IMR-90 (cell line): ENCODE measurements around the gene ARGLU1. TPM values are rescaled to one million over a fixed set of nuclear protein-coding genes. Genes with fewer than 3 reads are reported as not detected.

Source experiments
- ATAC-seq: fragments of 200-7000 bp; cut with Tn5 transposase; 2 replicates; pipeline ENCODE4 v1.9.1; 2020; ENCODE audit warnings: low read depth, mild to moderate bottlenecking, moderate library complexity
- BruUV-seq: library from RNA; stranded (reverse); fragments of 400-500 nt; replicated peaks from 2 replicates; lab custom pipeline; 2021; lab: Mats Ljungman, UMichigan
- CTCF ChIA-PET: fragments of 300-600 bp; formaldehyde crosslinking; extraction: SDS; loops from one replicate; lab custom pipeline; 2021; ENCODE audit warnings: antibody characterized with exemption; lab: Yijun Ruan, JAX
- POLR2A ChIA-PET: fragments of 300-600 bp; sonication (Branson Sonifier 250); formaldehyde crosslinking; loops from one replicate; lab custom pipeline; 2022; ENCODE audit warnings: antibody characterized with exemption; ENCODE audit not compliant: unreplicated experiment; lab: Charles Lee
- DNase-seq: peaks from one replicate; pipeline ENCODE4 v3.0.0; 2013
- H2AFZ ChIP-seq: replicated peaks from 2 replicates; pipeline ENCODE3; 2013; ENCODE audit warnings: low read length, mild to moderate bottlenecking; ENCODE audit not compliant: poor library complexity
- H2AK5ac ChIP-seq: 2 replicates; pipeline ENCODE4 v1.6.1; 2013; ENCODE audit warnings: low read depth, low read length, inconsistent platforms
- H2AK9ac ChIP-seq: replicated peaks from 2 replicates; pipeline ENCODE3; 2013; ENCODE audit warnings: mild to moderate bottlenecking, low read depth, low read length, moderate library complexity; ENCODE audit not compliant: poor library complexity
- H2BK120ac ChIP-seq: 2 replicates; pipeline ENCODE4 v1.6.1; 2013; ENCODE audit warnings: low read depth, low read length, inconsistent platforms
- H2BK15ac ChIP-seq: 3 replicates; pipeline ENCODE4 v1.6.1; 2013; ENCODE audit warnings: low read depth, low read length, inconsistent platforms
- H2BK20ac ChIP-seq: 2 replicates; pipeline ENCODE4 v1.6.1; 2013; ENCODE audit warnings: low read depth, mild to moderate bottlenecking, inconsistent platforms, low read length, moderate library complexity
- H2BK5ac ChIP-seq: 2 replicates; pipeline ENCODE4 v1.6.1; 2013; ENCODE audit warnings: mild to moderate bottlenecking, low read depth, low read length, inconsistent platforms; ENCODE audit not compliant: poor library complexity, severe bottlenecking
- H3K14ac ChIP-seq: replicated peaks from 2 replicates; pipeline ENCODE4 v1.6.1; 2013; ENCODE audit warnings: low read depth, low read length, inconsistent platforms
- H3K18ac ChIP-seq: 2 replicates; pipeline ENCODE4 v1.6.1; 2013; ENCODE audit warnings: low read depth, low read length, control low read depth
- H3K23ac ChIP-seq: 2 replicates; pipeline ENCODE4 v1.6.1; 2013; ENCODE audit warnings: low read depth, low read length, inconsistent platforms
- H3K27ac ChIP-seq: 2 replicates; pipeline ENCODE4 v1.5.1; 2013; ENCODE audit warnings: mild to moderate bottlenecking, control low read depth, low read length; ENCODE audit not compliant: insufficient read depth
- H3K27me3 ChIP-seq: 2 replicates; pipeline ENCODE4 v1.6.1; 2013; ENCODE audit warnings: low read length; ENCODE audit not compliant: control insufficient read depth, insufficient read depth
- H3K36me3 ChIP-seq: 2 replicates; pipeline ENCODE4 v1.6.1; 2013; ENCODE audit warnings: low read length, mixed read lengths; ENCODE audit not compliant: control insufficient read depth, insufficient read depth
- H3K4ac ChIP-seq: 2 replicates; pipeline ENCODE4 v1.6.1; 2013; ENCODE audit warnings: low read depth, low read length, inconsistent platforms
- H3K4me1 ChIP-seq: 2 replicates; pipeline ENCODE4 v1.6.1; 2013; ENCODE audit warnings: low read length, mixed read lengths; ENCODE audit not compliant: control insufficient read depth, insufficient read depth
- H3K4me2 ChIP-seq: 2 replicates; pipeline ENCODE4 v1.6.1; 2013; ENCODE audit warnings: low read depth, mild to moderate bottlenecking, control low read depth, low read length, moderate library complexity
- H3K4me3 ChIP-seq: 2 replicates; pipeline ENCODE4 v1.5.1; 2013; ENCODE audit warnings: low read depth, mild to moderate bottlenecking, control low read depth, low read length, moderate library complexity; ENCODE audit not compliant: insufficient read depth
- H3K56ac ChIP-seq: 2 replicates; pipeline ENCODE4 v1.6.1; 2013; ENCODE audit warnings: low read length, inconsistent platforms; ENCODE audit not compliant: insufficient read depth; ENCODE audit errors: extremely low read depth
- H3K79me1 ChIP-seq, 2 experiments: 2 replicates each; pipeline ENCODE4 v1.6.1; 2013; ENCODE audit warnings: low read length in 2 of 2, inconsistent platforms in 1 of 2, low read depth in 1 of 2
- H3K9ac ChIP-seq: 2 replicates; pipeline ENCODE4 v1.6.1; 2013; ENCODE audit warnings: low read depth, low read length, control low read depth
- H3K9me1 ChIP-seq: 2 replicates; pipeline ENCODE4 v1.6.1; 2013; ENCODE audit warnings: low read length, inconsistent platforms; ENCODE audit not compliant: insufficient read depth
- H3K9me3 ChIP-seq: 2 replicates; pipeline ENCODE4 v1.6.1; 2013; ENCODE audit warnings: low read length; ENCODE audit not compliant: control insufficient read depth, insufficient read depth
- H4K20me1 ChIP-seq: 2 replicates; pipeline ENCODE4 v1.6.1; 2013; ENCODE audit warnings: low read length, inconsistent platforms; ENCODE audit not compliant: insufficient read depth
- H4K5ac ChIP-seq: 2 replicates; pipeline ENCODE4 v1.6.1; 2013; ENCODE audit warnings: mild to moderate bottlenecking, low read depth, low read length, control low read depth
- H4K8ac ChIP-seq, 2 experiments: 2 replicates each; pipeline ENCODE4 v1.6.1; 2013; ENCODE audit warnings: low read depth in 2 of 2, low read length in 2 of 2, control low read depth in 1 of 2, inconsistent platforms in 1 of 2
- H4K91ac ChIP-seq: 2 replicates; pipeline ENCODE4 v1.6.1; 2013; ENCODE audit warnings: low read depth, low read length, inconsistent platforms; ENCODE audit not compliant: insufficient read depth
- BHLHE40 ChIP-seq: fragments of 150-350 bp; IDR thresholded peaks from 2 replicates; pipeline ENCODE4 v1.6.1; 2016; ENCODE audit warnings: mild to moderate bottlenecking, low read depth, low read length
- CHD1 ChIP-seq: IDR thresholded peaks from 2 replicates; pipeline ENCODE4 v1.6.1; 2012; ENCODE audit warnings: low read depth, low read length, improper control_type of control experiment
- FOS ChIP-seq: fragments of 150-350 bp; IDR thresholded peaks from 2 replicates; pipeline ENCODE4 v1.6.1; 2016; ENCODE audit warnings: low read depth, low read length
- POLR2A ChIP-seq: IDR thresholded peaks from 2 replicates; pipeline ENCODE4 v1.6.1; 2012; ENCODE audit warnings: mild to moderate bottlenecking, low read depth, low read length
- RCOR1 ChIP-seq: IDR thresholded peaks from 2 replicates; pipeline ENCODE4 v1.6.1; 2012; ENCODE audit warnings: mild to moderate bottlenecking, low read length, improper control_type of control experiment; ENCODE audit not compliant: insufficient replicate concordance
- RFX5 ChIP-seq: IDR thresholded peaks from 2 replicates; pipeline ENCODE4 v1.8.0; 2012; ENCODE audit warnings: low read depth, mild to moderate bottlenecking, low read length, moderate library complexity
- WGBS, 2 experiments: methylation state at CpG; one replicate each; pipeline versions ENCODE4 v1.1.5 to v1.1.7; 2013; ENCODE audit warnings: missing lambda C conversion rate in 2 of 2; ENCODE audit not compliant: insufficient read length in 1 of 2; ENCODE audit errors: extremely low coverage in 2 of 2; 5-methylcytosine and 5-hydroxymethylcytosine counted together
- dilution Hi-C: fragments of 300-500 bp; cut with HindIII; formaldehyde crosslinking; loops from one replicate; pipeline ENCODE4 v1.14.3; 2018; ENCODE audit warnings: low sequenced_read_pairs; ENCODE audit not compliant: unreplicated experiment
- in situ Hi-C: fragments of 300-500 bp; cut with MboI; formaldehyde crosslinking; loops from 3 replicates; pipeline ENCODE4 v1.14.3; 2019; ENCODE audit warnings: low sequenced_read_pairs, inconsistent platforms, mixed read lengths
- intact Hi-C: fragments of 100-400 bp; cut with micrococcal nuclease; formaldehyde crosslinking; loops from 2 replicates; pipeline ENCODE4 v1.10.0; 2022
- polyA plus RNA-seq, 3 experiments: library from polyadenylated mRNA; depleted of rRNA; stranded (reverse); fragments of >200 nt; gene quantifications; 2 replicates each; pipeline ENCODE4 v1.2.3, GENCODE V29; 2012; ENCODE audit warnings: low replicate concordance in 1 of 3
- total RNA-seq: library from RNA; depleted of rRNA; stranded (reverse); fragments of >200 nt; gene quantifications from 2 replicates; pipeline ENCODE4 v1.2.3, GENCODE V29; 2012

Gene ARGLU1
- total and polyA plus RNA-seq, 2 of the 4 experiments (the other 2 are of a cell fraction) = 11.1 to 51.4 TPM

- no peak overlapping the region; the same call in 1 of the 2 replicates for H3K9ac ChIP-seq
- peak overlapping the region; percentile 22 for H2AK9ac ChIP-seq
- no peak overlapping the region for H4K91ac ChIP-seq
- ChIA-PET CTCF (interaction anchor here (0.6 kb wide), 1 partner anchor 759 kb away, joined by 3 read pairs; no protein-coding TSS in a partner anchor), POLR2A (no interaction called here)
- peaks cover 24 to 54% of the 10 kb centered on the region in 2 experiments; a peak in 3 of 4 replicates for H3K79me1 ChIP-seq
- no peak for ATAC-seq
- no peak overlapping the region for H4K8ac ChIP-seq
- no peak overlapping the region for H3K56ac ChIP-seq
- H3K4ac ChIP-seq = no peak overlapping the region
- H3K4me1 ChIP-seq = peaks cover 6% of the 10 kb centered on the region
- no peaks in the 10 kb centered on the region for H4K20me1 ChIP-seq
- 0 out of 2 replicates have a peak overlapping the region, but pooled peaks have one; percentile 26 for H2AK5ac ChIP-seq
- TF ChIP-seq RCOR1 (no peak), FOS (no peak), CHD1 (no peak), BHLHE40 (no peak), RFX5 (no peak), POLR2A (no peak)
- no peak overlapping the region for H3K4me2 ChIP-seq
- peak overlapping the region; percentile 36 for H4K5ac ChIP-seq
- no peak overlapping the region for H3K4me3 ChIP-seq
- no peak overlapping the region for H2BK15ac ChIP-seq
- H3K9me1 ChIP-seq = peaks cover 3% of the 10 kb centered on the region; the same call in 1 of the 2 replicates
- in situ Hi-C loops (loop anchor here (25.0 kb wide), 1 partner anchor 436 kb away; no protein-coding TSS in a partner anchor), intact Hi-C loops (no loop called here), dilution Hi-C loops (no loop called here)
- H3K9me3 ChIP-seq = no peaks in the 10 kb centered on the region
- no peak overlapping the region for H2BK5ac ChIP-seq
- H2BK20ac ChIP-seq = no peak overlapping the region
- H3K27me3 ChIP-seq = no peaks in the 10 kb centered on the region
- no TSS peak for BruUV-seq
- H2AFZ ChIP-seq = no peak overlapping the region
- no peak overlapping the region for H3K27ac ChIP-seq
- no peaks in the 10 kb centered on the region for H3K36me3 ChIP-seq
- H3K23ac ChIP-seq = no peak overlapping the region
- no peak for DNase-seq
- H3K14ac ChIP-seq = 0 out of 2 replicates have a peak overlapping the region, but pooled peaks have one; percentile 15
- H2BK120ac ChIP-seq = no peak overlapping the region
- no CpG with 5 or more reads among the region's 7 CpGs for WGBS, 2 experiments
- H3K18ac ChIP-seq = no peak overlapping the region
These were observed 44.9 kb downstream of the ARGLU1 start for GRCh38 chr13:106522898-106523525.
